HG02943 (cell line): Measurements from ENCODE around the gene TNPO2.

Experiments used
- ATAC-seq: cut with Tn5 transposase; IDR thresholded peaks from one replicate; pipeline ENCODE4 v1.9.1; 2021; ENCODE audit warnings: mild to moderate bottlenecking, low read depth, moderate library complexity; ENCODE audit not compliant: unreplicated experiment

TNPO2 gene

GRCh38 chr19:12723641-12724426 is at the start of gene TNPO2:
TSS of gene TNPO2 (minus strand) at chr19:12723932. CDS start at chr19:12720977, 2,955 bp downstream.
- ATAC-seq: no peak

DNA sequence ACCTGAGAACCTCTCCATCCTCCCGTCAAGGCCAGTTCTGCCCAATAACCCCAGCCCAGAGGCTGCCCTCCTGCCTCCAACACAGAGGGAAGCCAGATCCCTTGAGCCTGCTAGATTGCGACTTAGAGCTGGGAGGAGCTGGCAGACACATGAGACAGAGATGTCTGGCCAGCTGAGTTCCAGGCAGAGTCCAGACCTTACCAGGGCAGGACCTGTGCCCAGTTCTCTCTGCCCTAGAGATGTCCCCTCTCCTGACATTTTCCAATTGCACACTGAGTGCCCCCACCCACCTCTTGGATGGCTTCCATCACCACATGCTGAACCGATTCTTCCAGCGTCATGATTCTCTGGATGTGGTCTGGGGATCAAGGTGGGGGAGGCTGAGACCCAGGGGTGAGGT is 48.6 kb upstream of the TNPO2 start:
- ATAC-seq: no peak

- ATAC-seq: no peak
Measured at GRCh38 chr19:12770922-12771321, 47.2 kb upstream of the TNPO2 start.

GRCh38 chr19:12769689-12770088 is 46.0 kb upstream of the TNPO2 start:
- no peak for ATAC-seq

- no peak for ATAC-seq
Measured at GRCh38 chr19:12767666-12768065, 43.9 kb upstream of the TNPO2 start.

DNA sequence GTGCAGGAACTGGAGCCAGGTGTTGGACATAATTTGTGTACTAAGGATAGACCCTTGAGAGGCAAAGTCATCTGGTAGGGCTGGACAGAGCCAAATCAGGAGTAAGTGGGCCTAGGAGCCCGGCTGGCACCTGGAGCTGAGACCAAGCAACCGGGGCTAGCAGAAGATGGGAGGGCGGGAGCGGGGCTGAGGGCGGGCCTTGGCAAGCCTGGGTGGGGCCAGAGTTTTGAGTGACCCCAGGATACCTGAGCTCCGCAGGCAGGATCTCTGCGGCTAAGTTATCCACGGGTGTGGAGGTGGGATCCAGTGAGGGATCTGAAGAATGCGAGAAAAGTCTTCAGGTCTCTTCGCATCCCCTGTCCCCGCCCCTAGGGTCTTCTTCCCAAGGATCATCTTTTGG is 43.4 kb upstream of the TNPO2 start:
- ATAC-seq: no peak

DNA sequence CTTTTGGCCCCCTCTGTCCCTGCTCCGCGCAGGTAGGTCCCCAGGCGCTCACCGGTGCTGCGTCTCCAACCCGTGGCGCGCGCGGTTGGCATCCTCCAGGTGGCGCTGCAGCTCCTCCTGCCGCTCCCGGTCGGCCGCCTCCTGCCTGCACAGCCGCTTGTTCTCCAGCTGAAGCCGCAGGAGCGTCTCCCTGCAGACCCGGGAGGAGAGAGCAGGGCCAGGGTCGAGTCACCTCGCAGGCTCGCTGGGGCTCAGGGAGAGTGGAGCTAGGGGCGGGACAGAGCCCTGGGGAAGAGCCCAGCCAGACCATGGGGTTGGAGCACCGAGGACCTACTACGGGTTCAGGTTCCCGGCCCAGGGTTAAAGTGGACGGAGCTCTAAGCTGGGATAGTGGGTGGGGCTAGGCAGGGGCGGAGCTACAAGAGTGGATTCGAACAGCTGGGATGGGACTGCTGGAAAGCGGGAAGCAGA is 42.4 kb upstream of the TNPO2 start:
- no peak for ATAC-seq

DNA sequence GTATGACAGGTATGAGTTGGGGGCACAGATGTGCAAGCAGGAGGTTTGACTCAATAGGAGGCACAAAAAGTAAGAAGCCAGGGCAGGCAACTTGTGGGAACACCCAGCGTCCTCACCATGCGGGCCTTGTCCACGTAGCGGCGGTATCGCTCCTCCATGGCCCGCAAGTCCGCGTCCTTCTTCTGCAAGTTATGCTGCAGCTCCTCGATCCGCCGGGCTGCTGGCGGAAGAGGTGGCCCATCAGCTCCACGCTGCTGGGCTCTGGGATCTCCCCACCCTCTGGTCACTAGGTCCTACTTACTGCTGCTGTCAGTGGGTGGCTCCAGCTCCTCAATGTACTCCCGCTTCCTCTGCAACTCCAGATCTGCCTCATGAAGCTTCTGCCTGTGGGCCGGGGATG is 41.0 kb upstream of the TNPO2 start:
- no peak for ATAC-seq

DNA sequence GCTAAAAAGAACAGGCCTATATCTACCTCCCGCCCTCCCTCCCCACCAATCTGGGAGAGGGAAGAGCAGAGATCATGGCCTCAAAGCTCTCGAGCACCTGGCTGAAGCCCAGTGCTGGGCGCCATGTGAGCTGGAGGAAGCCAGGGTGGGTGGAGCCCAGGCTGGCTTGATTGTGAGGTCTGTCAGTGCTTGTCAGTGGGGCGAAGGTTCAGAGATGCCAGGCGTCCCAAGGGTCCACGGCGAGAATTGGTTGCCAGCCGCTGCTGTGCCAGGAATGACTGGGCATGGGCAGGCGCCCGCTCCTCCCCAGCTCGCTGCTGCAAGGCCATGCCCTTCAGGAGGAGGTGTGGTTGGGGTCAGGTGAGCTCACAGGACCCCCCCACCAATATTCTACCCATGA is 39.4 kb upstream of the TNPO2 start:
- no peak for ATAC-seq

GRCh38 chr19:12759686-12760085 is 36.0 kb upstream of the TNPO2 start:
- no peak for ATAC-seq

GRCh38 chr19:12757544-12758274 is 34.0 kb upstream of the TNPO2 start:
- ATAC-seq: no peak

GRCh38 chr19:12756150-12756883 is 32.6 kb upstream of the TNPO2 start:
- ATAC-seq: no peak

DNA sequence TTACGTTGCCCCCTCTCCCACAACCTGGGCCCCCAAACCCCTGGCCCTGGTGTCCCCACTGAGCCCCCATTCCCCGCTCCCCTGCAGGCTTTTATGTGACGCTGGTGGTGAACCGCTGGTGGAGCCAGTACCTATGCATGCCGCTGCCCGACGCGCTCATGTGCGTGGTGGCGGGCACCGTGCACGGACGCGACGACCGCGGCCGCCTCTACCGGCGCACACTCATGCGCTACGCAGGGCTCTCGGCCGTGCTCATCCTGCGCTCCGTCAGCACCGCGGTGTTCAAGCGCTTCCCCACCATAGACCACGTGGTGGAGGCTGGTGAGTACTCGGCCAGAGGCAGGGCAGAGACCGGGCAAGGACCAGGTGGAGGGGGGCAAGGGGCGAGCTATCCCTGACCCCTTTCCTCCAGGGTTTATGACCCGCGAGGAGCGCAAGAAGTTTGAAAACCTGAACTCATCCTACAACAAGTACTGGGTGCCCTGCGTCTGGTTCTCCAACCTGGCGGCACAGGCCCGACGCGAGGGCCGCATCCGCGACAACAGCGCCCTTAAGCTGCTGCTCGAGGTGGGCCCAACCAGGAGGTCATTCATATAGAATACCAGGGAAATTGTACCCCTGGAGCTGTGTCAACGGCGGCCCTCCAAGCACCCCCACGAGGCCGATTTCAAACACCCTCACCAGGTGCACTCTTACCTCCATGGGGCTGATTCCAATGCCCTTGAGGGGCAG is 30.9 kb upstream of the TNPO2 start:
- no peak for ATAC-seq

DNA sequence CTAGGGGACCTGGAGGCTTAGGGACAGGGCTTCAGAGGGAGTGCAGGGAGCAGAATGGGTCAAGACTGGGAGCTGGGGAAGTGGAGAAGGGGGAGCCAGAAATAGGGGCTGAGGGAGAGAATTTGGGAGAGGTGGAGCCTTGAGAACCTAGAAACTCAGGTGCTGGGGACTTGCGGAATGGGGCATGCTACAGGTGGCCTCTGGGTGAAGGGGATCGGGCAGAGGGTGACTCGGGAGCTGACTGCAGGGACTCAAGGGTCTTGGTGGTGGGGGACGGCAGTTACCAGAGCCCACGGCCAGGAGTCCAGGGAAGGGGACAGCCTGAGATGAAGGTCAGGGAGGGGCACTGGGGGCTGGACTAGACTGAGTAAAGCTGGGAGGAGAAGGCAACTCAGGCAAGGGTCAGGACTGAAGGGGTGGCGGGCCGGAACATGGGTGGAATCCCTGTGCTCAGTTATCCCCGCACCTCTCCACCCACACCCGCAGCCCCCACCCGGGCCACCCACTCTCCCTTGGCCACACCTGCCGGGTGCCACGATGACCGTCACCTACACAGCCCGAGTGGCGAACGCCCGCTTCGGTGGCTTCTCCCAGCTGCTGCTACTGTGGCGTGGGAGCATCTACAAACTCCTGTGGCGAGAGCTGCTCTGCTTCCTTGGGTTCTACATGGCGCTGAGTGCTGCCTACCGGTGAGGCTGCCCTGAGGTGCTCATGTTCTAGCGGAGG is 28.5 kb upstream of the TNPO2 start:
- no peak for ATAC-seq

DNA sequence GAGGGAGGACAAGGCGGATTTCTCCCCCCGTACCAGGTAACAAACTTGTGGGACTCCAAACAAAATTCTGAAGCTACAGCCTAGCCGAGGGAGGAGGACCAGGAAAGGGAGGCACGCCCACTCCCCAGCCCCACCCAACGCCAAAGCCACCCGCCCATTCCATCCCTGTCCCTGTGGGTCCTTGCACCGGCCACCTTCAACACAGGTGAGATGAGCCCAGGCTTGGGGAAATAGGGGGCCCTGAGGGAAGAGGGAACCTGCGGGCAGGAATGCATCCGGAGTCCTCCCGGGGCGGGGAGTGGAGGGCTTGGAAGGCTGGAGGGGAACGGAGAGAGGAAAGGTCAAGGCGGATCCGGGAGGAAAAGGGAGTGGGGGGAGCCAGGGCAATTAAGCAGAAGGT is 27.9 kb upstream of the TNPO2 start, which contains the start of gene BEST2:
Gene BEST2, plus strand, starts transcription at position 157 of the 400 bp plus-strand sequence. CDS start 802 bp downstream, outside the sequence.
- no peak for ATAC-seq

DNA sequence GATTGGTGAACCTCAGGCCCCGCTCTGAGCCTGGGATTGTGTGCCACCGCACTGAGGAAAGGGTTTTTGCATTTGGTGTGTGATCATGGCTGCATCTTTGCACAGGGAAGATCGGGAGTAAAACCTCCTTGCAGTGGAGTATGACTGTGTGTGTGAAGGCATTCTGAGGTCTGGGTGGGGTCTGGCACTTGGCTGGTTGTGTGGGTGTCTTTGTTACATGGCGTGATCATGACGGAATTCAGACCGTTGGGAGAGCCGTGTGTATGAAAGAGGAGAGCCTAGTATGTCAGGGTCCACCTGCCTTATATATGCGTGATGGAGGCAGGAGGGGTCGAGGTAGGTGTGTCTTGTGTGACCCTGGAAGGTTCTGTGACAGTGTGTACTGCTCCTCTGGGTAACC is 27.1 kb upstream of the TNPO2 start:
- ATAC-seq: no peak

- no peak for ATAC-seq
Measured at GRCh38 chr19:12749938-12750521, 26.3 kb upstream of the TNPO2 start.

DNA sequence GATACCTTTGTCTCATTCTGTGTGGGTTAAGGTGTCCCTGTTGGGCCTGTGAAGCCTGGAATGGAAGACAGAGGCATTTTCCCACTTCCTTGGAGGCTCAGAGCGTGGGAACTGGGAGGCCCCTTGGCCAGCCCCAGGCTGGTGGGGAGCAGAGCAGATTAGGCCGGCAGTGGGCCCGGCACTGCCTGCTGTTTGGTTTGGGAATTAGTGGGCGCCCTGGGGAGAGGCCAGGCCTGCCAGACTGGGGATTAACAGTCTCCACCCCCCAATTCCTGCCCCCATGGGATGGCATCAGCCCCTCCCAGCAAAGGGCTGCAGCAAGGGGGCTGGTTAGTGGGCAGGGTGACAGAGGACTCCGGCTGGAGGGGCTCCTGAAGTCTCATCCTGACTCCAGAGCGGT is 24.8 kb upstream of the TNPO2 start:
- no peak for ATAC-seq

GRCh38 chr19:12745166-12745897 is 21.6 kb upstream of the TNPO2 start:
- no peak for ATAC-seq
